ENCODE results near the gene PRSS12. TPM values are rescaled to one million over a fixed set of nuclear protein-coding genes. Genes with fewer than 3 reads are reported as not detected.

The PRSS12 gene
- total RNA-seq, 4 donors from 2014 or later, result under 0.01 to 1.4 (median 0.48) TPM

DNA sequence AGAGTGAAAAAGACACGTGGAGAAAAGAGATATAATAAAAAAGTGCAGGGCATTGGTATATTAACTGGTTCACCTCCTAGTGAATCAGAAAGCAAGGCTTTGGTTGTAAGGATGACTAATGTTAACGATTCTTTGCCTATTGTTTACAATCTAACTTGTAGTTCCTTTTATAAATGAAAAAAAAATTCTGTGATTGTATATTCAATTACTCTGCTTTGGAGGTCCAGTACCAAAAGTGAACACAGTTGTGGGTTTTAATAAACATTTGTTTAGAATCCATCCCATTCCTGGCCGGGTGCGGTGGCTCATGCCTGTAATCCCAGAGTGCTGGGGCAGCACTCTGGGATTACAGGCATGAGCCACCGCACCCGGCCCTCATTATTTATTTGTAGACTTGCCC, 36.9 kb upstream of the PRSS12 start:
- TF ChIP-seq EP300 (IDR thresholded peaks at IDR 0.05) (no peak), POLR2A (IDR thresholded peaks at IDR 0.05; ENCODE audit: low read depth) (no peak), POLR2AphosphoS5 (IDR thresholded peaks at IDR 0.05) (no peak)
- TF ChIP-seq, protein P1, sequence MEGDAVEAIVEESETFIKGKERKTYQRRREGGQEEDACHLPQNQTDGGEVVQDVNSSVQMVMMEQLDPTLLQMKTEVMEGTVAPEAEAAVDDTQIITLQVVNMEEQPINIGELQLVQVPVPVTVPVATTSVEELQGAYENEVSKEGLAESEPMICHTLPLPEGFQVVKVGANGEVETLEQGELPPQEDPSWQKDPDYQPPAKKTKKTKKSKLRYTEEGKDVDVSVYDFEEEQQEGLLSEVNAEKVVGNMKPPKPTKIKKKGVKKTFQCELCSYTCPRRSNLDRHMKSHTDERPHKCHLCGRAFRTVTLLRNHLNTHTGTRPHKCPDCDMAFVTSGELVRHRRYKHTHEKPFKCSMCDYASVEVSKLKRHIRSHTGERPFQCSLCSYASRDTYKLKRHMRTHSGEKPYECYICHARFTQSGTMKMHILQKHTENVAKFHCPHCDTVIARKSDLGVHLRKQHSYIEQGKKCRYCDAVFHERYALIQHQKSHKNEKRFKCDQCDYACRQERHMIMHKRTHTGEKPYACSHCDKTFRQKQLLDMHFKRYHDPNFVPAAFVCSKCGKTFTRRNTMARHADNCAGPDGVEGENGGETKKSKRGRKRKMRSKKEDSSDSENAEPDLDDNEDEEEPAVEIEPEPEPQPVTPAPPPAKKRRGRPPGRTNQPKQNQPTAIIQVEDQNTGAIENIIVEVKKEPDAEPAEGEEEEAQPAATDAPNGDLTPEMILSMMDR (IDR thresholded peaks at IDR 0.05), result no peak
- Histone ChIP-seq H3K4me1 (no peaks in the 10 kb centered on the region), H3K36me3 (no peaks in the 10 kb centered on the region), H3K27me3 (no peaks in the 10 kb centered on the region), H3K9me3 (peaks cover 0 to 9% (median 4%) of the 10 kb centered on the region in 4 donors), H3K27ac (replicated peaks in 1 of 4) (no peak overlapping the region), H3K4me3 (no peak overlapping the region)
- intact Hi-C loops (cut with DNase I), result no loop called here
- no peak for DNase-seq (ENCODE audit: extremely low spot score)
- 67% methylated on average over 6 of the region's 6 CpGs for whole genome bisulfite sequencing

DNA sequence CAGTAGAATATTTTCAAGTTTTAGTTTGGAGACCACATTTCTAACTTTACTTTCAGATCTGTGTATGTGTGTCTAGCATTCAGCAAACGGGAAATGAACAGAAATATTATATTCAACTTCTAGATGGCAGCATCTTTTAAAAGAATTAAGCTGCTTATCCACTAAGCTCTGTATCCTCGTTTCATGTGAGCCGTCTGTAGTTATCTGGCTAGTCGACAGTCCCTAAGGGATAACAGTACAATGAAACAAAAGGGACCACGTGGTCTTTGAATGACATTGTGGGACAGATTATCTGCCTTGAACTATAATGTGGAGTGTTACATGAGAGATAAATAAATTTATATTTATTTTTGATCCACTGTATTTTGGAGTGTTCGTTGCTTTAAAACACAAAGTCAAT, 35.8 kb upstream of the PRSS12 start:
- TF ChIP-seq POLR2A (IDR thresholded peaks at IDR 0.05; ENCODE audit: low read depth), result no peak
- Histone ChIP-seq H3K9me3 (peaks cover 0 to 9% (median 4%) of the 10 kb centered on the region in 4 donors), H3K27me3 (no peaks in the 10 kb centered on the region), H3K27ac (replicated peaks in 1 of 4) (no peak overlapping the region), H3K4me1 (no peaks in the 10 kb centered on the region), H3K36me3 (no peaks in the 10 kb centered on the region), H3K4me3 (no peak overlapping the region)
- intact Hi-C loops (cut with DNase I), result no loop called here
- 77% methylated on average over 6 of the region's 6 CpGs for WGBS
- DNase-seq (ENCODE audit: extremely low spot score), result no peak

DNA sequence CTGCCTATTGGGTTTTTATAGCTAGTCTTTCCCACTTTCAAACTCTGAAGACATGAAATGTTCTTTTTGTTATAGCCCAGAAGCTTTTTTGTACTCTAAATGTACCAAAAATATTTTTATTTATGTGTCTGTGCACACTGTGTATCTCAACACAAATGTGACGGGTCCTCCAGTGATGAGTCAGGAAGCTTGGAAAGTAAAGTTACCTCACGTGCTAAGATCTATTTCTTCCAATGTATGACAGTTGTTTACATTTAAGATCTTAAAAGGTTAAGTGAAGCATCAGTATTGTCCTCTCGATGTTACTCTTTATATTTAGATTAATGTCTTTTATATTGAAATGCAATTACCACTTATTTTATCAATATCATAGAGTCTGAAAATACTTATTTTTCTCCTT, 29.1 kb upstream of the PRSS12 start:
- Histone ChIP-seq H3K9me3 (peaks cover 0 to 8% (median 3%) of the 10 kb centered on the region in 4 donors), H3K27me3 (no peaks in the 10 kb centered on the region), H3K36me3 (no peaks in the 10 kb centered on the region), H3K27ac (replicated peaks in 1 of 4) (no peak overlapping the region), H3K4me1 (no peaks in the 10 kb centered on the region), H3K4me3 (no peak overlapping the region)
- TF ChIP-seq, protein P1 (IDR thresholded peaks at IDR 0.05), result no peak
- TF ChIP-seq POLR2AphosphoS5 (IDR thresholded peaks at IDR 0.05), result no peak
- no peak for TF ChIP-seq EP300 (IDR thresholded peaks at IDR 0.05)
- no peak for TF ChIP-seq POLR2A (IDR thresholded peaks at IDR 0.05; ENCODE audit: low read depth)
- WGBS, result 43% methylated on average over 3 of the region's 3 CpGs
- intact Hi-C loops (cut with DNase I), result no loop called here
- DNase-seq (ENCODE audit: extremely low spot score), result no peak

DNA sequence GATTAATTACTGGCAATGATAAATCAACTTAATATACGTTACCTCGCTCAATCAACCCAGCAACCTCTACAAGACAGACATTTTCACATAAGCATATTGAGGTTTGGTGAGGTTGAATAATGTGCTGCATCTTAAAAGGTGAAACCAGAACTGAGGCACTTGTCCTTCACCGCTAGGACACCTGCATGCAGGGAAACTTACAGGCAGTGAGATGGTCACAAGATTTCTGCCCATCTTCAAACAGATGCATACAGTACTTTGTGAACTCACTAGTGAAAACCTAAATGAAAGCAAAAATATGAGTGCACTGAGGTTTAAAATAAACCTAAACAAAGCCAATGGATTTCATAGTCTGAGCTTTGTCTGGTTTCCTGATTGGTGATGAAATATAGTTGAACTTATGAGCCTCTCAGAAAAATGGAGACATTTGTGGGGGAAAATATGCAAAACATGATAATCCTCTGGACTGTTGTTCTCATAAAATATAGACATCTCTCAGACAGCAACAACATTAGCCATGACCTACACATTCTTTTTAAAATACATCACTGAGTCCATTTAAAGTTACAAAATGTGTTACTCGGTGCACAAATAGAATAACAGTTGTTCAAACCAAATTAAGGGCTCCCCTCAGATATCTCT, 20.9 kb upstream of the PRSS12 start:
- Histone ChIP-seq H3K9me3 (no peaks in the 10 kb centered on the region), H3K36me3 (no peaks in the 10 kb centered on the region), H3K4me1 (no peaks in the 10 kb centered on the region), H3K27me3 (peaks cover 0 to 7% (median 0%) of the 10 kb centered on the region in 4 donors), H3K4me3 (no peak overlapping the region), H3K27ac (replicated peaks in 1 of 4) (no peak overlapping the region)
- no peak for DNase-seq (ENCODE audit: extremely low spot score)
- TF ChIP-seq, protein P1 (IDR thresholded peaks at IDR 0.05), result no peak
- TF ChIP-seq POLR2A (IDR thresholded peaks at IDR 0.05; ENCODE audit: low read depth) (no peak), EP300 (IDR thresholded peaks at IDR 0.05) (no peak), POLR2AphosphoS5 (IDR thresholded peaks at IDR 0.05) (no peak)
- WGBS, result 85% methylated on average over 4 of the region's 4 CpGs
- intact Hi-C loops (cut with DNase I), result no loop called here

DNA sequence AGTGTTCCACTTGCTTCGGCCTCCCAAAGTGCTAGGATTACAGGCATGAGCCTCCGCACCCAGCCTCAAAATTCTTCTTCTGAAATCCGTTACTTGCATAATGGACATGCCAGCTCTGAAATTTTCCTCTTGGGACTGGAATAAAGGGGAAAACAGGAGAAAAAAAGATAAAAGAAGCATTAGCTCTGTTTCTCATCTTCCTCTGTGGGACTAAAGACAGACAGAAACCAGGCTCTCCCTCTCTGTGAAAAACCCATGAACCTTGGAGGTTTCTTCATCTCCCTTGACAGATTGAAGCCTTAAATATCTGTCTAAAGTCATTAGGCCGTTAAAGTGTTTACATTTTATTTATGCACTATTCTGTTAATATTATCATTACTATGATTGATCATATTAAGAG, 19.4 kb upstream of the PRSS12 start:
- 64% methylated on average over 4 of the region's 4 CpGs for WGBS
- no peak for TF ChIP-seq POLR2A (IDR thresholded peaks at IDR 0.05; ENCODE audit: low read depth)
- DNase-seq (ENCODE audit: extremely low spot score), result no peak
- intact Hi-C loops (cut with DNase I), result no loop called here
- Histone ChIP-seq H3K4me3 (no peak overlapping the region), H3K9me3 (no peaks in the 10 kb centered on the region), H3K27me3 (peaks cover 0 to 7% (median 0%) of the 10 kb centered on the region in 4 donors), H3K36me3 (no peaks in the 10 kb centered on the region), H3K27ac (replicated peaks in 1 of 4) (no peak overlapping the region), H3K4me1 (no peaks in the 10 kb centered on the region)

DNA sequence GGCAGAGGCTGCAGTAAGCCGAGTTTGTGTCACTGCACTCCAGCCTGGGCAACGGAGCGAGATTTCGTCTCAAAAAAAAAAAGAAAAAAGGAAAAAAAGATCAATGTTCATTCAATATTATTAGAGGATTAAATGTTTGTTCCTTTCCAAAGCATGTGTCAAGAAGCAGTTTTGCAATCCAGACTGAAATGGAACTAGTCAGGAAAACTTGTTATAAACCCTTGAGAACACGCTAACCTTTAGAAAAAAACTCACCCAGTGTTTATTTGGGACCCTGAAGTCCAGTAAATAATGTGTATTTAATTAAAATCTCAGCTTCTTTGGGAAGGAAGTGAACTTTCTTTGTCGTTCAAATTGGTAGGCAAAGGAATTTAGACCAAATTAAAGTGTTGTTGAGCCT, 16.4 kb upstream of the PRSS12 start:
- intact Hi-C loops (cut with DNase I), result no loop called here
- peaks cover 0 to 7% (median 0%) of the 10 kb centered on the region in 4 donors for H3K27me3 ChIP-seq
- no peaks in the 10 kb centered on the region for H3K4me1 ChIP-seq
- TF ChIP-seq POLR2A (IDR thresholded peaks at IDR 0.05; ENCODE audit: low read depth) (no peak), EP300 (IDR thresholded peaks at IDR 0.05) (no peak), POLR2AphosphoS5 (IDR thresholded peaks at IDR 0.05) (no peak)
- TF ChIP-seq, protein P1 (IDR thresholded peaks at IDR 0.05), result no peak
- no peaks in the 10 kb centered on the region for H3K36me3 ChIP-seq
- WGBS, result 88% methylated on average over 6 of the region's 6 CpGs
- H3K9me3 ChIP-seq, result no peaks in the 10 kb centered on the region
- H3K4me3 ChIP-seq, result no peak overlapping the region
- DNase-seq (ENCODE audit: extremely low spot score), result no peak
- H3K27ac ChIP-seq (replicated peaks in 1 of 4), result no peak overlapping the region

All from esophagus muscularis mucosa (tissue), 4 donors.